ENCODE measurements around the gene ZNF3. TPM values are rescaled to one million over a fixed set of nuclear protein-coding genes. Genes with fewer than 3 reads are reported as not detected.

Gene ZNF3
- total and polyA plus RNA-seq, 3 donors from 2014 or later: 23.4 to 27.7 (median 24.7) TPM

DNA sequence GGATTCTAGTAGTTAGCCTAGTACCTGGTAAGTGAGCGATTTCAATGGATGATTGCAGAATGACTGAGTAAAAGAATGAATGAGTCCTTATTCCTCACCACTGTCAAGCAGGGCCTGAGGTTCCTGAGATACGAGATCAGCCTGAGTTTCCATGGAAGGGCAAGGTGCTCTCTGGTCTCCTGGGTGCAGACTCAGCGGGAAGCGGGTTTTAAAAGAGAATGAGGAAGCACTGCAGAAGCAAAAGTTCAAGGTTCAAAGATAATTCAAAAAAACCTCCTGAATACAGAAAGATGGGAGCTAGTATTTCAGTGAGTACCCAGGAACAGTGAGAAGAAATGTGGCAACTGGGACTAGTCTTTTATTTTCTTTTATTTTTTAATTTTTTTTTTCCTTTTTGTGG is 4.3 kb downstream of the ZNF3 start:
- TF ChIP-seq POLR2A (IDR thresholded peaks at IDR 0.05): no peak
- TF ChIP-seq, protein P1, sequence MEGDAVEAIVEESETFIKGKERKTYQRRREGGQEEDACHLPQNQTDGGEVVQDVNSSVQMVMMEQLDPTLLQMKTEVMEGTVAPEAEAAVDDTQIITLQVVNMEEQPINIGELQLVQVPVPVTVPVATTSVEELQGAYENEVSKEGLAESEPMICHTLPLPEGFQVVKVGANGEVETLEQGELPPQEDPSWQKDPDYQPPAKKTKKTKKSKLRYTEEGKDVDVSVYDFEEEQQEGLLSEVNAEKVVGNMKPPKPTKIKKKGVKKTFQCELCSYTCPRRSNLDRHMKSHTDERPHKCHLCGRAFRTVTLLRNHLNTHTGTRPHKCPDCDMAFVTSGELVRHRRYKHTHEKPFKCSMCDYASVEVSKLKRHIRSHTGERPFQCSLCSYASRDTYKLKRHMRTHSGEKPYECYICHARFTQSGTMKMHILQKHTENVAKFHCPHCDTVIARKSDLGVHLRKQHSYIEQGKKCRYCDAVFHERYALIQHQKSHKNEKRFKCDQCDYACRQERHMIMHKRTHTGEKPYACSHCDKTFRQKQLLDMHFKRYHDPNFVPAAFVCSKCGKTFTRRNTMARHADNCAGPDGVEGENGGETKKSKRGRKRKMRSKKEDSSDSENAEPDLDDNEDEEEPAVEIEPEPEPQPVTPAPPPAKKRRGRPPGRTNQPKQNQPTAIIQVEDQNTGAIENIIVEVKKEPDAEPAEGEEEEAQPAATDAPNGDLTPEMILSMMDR (IDR thresholded peaks at IDR 0.05): no peak
- Histone ChIP-seq H3K4me3 (no peak overlapping the region), H3K4me1 (peaks cover 9% of the 10 kb centered on the region), H3K27ac (no peak overlapping the region), H3K36me3 (ENCODE audit: low read depth, missing control alignments) (no peaks in the 10 kb centered on the region), H3K9me3 (no peaks in the 10 kb centered on the region), H3K27me3 (no peaks in the 10 kb centered on the region)
- intact Hi-C loops (cut with DNase I; ENCODE audit: low total_unique reads): no loop called here
- WGBS, 2 donors: 97 to 99% methylated on average over 4 of the region's 4 CpGs
- DNase-seq: no peak

DNA sequence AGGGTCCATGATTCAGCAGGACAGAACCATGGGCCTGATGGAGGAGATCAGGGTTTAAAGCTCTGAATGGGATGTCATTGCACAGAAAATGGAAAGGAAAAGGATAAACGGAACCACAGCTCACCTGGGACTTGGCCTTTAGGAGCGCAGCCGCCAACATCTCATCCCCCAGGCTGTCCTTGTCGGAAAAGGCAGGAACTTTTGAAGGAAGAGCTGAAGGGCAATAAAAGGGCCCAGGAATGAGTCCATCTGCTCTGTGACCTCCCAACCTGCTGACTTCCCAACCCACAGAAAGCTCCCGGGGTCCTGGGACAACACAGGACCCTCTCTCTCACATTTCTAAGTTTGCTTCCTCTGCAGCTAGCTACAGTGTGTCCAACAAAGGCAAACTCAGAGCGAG is 6.1 kb downstream of the ZNF3 start:
- intact Hi-C loops (cut with DNase I; ENCODE audit: low total_unique reads): no loop called here
- TF ChIP-seq POLR2A (IDR thresholded peaks at IDR 0.05): no peak
- TF ChIP-seq, protein P1 (IDR thresholded peaks at IDR 0.05): no peak
- no peak overlapping the region for H3K4me3 ChIP-seq
- peaks cover 8% of the 10 kb centered on the region for H3K36me3 ChIP-seq (ENCODE audit: low read depth, missing control alignments)
- no peaks in the 10 kb centered on the region for H3K9me3 ChIP-seq
- no peaks in the 10 kb centered on the region for H3K27me3 ChIP-seq
- no peak for DNase-seq
- peaks cover 5% of the 10 kb centered on the region for H3K4me1 ChIP-seq
- no peak overlapping the region for H3K27ac ChIP-seq
- WGBS, 2 donors: 94 to 96% methylated on average over 6 of the region's 6 CpGs

DNA sequence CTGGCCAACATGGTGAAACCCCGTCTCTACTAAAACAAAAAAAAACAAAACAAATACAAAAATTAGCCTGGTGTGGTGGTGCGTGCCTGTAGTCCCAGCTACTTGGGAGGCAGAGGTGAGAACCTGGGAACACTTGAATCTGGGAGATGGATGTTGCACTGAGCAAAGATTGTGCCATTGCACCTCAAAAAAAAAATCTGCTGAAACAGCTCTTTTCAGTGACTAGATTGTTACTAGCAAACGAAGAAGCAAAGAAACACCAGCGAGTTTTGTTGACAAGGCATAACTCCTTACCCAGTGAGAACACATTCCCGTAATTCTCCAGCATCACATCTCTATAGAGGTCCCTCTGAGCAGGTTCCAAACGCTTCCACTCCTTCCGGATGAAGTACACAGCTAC is 6.7 kb downstream of the ZNF3 start:
- Histone ChIP-seq H3K4me1 (no peaks in the 10 kb centered on the region), H3K4me3 (no peak overlapping the region), H3K36me3 (ENCODE audit: low read depth, missing control alignments) (peaks cover 8% of the 10 kb centered on the region), H3K27ac (no peak overlapping the region), H3K27me3 (no peaks in the 10 kb centered on the region), H3K9me3 (no peaks in the 10 kb centered on the region)
- intact Hi-C loops (cut with DNase I; ENCODE audit: low total_unique reads): no loop called here
- TF ChIP-seq, protein P1 (IDR thresholded peaks at IDR 0.05): no peak
- TF ChIP-seq POLR2A (IDR thresholded peaks at IDR 0.05): no peak
- 93 to 95% methylated on average over 7 of the region's 7 CpGs for WGBS, 2 donors
- DNase-seq: no peak

DNA sequence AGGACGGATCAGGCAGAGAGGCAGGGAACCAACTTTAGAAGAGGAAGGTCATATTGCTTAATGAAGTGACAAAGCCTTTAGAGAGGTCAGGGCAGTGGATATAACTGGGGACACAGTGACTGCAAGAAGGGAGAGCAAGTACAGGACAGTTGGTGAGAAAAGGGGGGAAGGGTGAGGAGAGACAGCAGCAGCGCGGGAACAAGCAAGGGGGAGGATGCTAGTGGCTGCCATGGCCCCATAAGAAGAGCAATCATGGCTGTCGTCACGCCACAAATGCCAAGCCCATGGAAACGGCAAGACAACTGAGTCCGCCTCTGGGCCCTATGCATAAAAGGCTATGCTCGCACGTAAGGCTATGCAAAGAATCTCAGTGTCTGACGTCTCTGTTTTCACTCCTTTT is 9.1 kb downstream of the ZNF3 start:
- H3K36me3 ChIP-seq (ENCODE audit: low read depth, missing control alignments): peaks cover 11% of the 10 kb centered on the region
- H3K4me1 ChIP-seq: no peaks in the 10 kb centered on the region
- no peaks in the 10 kb centered on the region for H3K9me3 ChIP-seq
- no peak for DNase-seq
- TF ChIP-seq, protein P1 (IDR thresholded peaks at IDR 0.05): no peak
- TF ChIP-seq POLR2A (IDR thresholded peaks at IDR 0.05): no peak
- H3K4me3 ChIP-seq: no peak overlapping the region
- intact Hi-C loops (cut with DNase I; ENCODE audit: low total_unique reads): no loop called here
- WGBS, 2 donors: 93 to 95% methylated on average over 10 of the region's 10 CpGs
- H3K27me3 ChIP-seq: no peaks in the 10 kb centered on the region
- H3K27ac ChIP-seq: no peak overlapping the region

DNA sequence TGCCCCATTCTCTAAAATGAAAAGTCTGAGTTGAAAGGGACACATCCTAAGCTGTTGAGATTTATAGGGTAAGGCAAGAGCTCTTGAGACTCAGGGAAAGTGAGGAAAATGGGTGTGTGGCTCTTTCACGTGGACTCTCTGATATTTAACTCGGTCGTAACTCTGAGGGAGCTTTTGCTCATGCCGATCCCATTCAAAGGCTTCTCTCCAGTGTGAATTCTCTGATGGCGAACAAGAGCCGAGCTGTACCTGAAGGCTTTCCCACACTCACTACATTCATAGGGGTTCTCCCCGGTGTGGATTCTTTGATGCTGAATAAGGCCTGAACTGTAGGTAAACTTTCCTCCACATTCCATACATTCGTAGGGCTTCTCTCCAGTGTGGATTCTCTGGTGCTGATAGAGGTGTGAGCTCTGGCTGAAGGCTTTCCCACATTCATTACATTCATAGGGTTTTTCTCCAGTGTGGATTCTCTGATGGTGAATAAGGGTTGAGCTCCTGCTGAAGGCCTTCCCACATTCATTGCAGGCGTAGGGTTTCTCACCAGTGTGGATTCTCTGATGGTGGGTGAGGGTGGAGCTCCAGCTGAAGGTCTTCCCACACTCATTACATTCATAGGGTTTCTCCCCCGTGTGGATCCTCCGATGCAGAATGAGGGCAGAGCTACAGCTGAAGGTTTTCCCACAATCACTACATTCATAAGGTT is 10.4 kb downstream of the ZNF3 start:
- 96 to 97% methylated on average over 11 of the region's 11 CpGs for WGBS, 2 donors
- Histone ChIP-seq H3K4me3 (no peak overlapping the region), H3K36me3 (ENCODE audit: low read depth, missing control alignments) (peaks cover 11% of the 10 kb centered on the region), H3K9me3 (no peaks in the 10 kb centered on the region), H3K27ac (no peak overlapping the region), H3K4me1 (no peaks in the 10 kb centered on the region), H3K27me3 (no peaks in the 10 kb centered on the region)
- intact Hi-C loops (cut with DNase I; ENCODE audit: low total_unique reads): no loop called here
- no peak for DNase-seq
- no peak for TF ChIP-seq POLR2A (IDR thresholded peaks at IDR 0.05)
- TF ChIP-seq, protein P1 (IDR thresholded peaks at IDR 0.05): no peak

All from testis (tissue), 3 donors.